Hindlimb muscle (tissue), 1 donor: ENCODE results near the gene PAX7. TPM values are rescaled to one million over a fixed set of nuclear protein-coding genes. Genes with fewer than 3 reads are reported as not detected.

ENCODE experiments used
- DNase-seq: peaks from one replicate; pipeline ENCODE4 v3.0.0-alpha.2; 2013
- polyA plus RNA-seq: library from polyadenylated mRNA; unstranded; fragments of 120-200 nt; gene quantifications from one replicate; pipeline ENCODE4 v1.2.1, GENCODE V29; 2013; ENCODE audit not compliant: insufficient read length

PAX7 gene
- polyA plus RNA-seq, 1 donor = 52.1 TPM

DNA sequence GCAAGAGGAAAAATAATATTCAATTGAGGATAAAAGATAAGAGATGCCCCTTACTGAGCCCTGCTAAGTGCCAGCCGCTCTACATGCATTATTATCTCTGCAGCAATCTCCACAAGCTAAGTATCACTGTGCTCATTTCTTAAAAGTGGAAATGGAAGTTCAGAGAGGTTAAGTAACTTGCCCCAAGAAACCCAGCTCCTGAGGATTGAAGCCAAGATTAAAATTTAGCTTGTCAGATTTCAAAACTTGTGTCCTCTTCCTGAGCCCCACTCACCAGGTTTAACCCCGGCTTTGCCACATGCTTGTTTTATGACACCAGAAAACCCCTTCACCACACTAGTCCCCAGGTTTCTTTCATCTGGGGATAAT lies 11.2 kb upstream of the PAX7 start:
- DNase-seq = no peak

DNA sequence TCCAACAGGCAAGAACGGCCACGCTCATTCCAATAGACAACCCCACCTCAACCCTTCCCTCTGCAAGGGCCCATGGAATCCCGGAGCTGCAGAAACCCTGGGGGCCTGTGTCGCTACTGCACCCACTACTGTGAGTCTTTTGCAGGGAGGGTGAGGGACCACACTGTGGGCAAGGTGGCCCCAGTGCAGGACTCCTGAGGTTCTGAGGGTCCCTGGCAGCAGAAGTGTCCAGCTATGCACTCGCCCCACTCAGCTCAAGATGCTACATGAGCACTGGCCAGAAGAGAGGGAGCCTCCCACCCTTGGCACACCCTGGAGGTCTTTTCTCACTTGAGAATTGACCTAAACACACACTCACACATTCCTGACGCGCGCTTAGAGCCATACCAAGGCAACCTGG lies 2.1 kb upstream of the PAX7 start:
- no peak for DNase-seq

DNA sequence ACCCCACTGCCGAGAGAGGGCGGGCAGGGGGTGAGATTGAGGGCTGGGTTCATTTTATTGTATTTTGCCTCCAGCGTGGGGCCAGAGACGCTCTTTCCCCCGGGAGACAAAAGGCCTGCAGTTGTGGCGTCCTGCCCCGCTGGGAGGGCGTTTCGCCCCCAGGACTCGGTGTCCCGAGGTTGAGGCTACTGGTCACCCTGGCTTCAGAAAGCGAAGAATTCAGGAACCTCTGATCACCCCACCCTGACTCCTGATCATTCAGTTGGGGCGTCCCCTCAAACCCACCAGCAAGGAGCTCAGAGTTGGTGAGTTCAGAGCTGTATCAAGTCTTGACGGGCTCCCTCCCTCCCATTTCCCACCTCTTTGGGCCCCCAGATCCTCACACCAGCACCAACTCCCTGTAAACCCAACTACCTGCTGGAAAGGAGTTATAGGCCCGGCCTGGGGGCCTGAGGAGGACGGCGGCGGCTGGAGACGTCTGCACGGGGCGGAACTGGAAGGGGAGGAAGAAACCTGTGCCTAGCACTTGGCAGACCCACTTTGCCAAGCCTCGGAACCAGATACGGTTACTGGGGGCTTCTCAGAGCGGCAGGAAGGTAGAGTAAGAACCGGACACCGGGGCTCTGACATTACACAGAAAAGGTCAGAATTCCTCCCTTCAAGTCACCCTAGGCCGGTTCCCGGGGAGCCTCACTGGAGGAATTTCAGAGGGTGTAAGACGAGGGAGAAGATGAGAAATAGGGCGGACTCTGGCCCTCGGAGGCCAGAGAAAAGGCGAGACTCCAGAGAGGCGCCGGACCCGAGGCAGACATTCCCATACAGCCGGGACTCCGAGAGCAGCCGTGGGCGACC lies 761 bp upstream of the PAX7 start:
- DNase-seq = no peak

DNA sequence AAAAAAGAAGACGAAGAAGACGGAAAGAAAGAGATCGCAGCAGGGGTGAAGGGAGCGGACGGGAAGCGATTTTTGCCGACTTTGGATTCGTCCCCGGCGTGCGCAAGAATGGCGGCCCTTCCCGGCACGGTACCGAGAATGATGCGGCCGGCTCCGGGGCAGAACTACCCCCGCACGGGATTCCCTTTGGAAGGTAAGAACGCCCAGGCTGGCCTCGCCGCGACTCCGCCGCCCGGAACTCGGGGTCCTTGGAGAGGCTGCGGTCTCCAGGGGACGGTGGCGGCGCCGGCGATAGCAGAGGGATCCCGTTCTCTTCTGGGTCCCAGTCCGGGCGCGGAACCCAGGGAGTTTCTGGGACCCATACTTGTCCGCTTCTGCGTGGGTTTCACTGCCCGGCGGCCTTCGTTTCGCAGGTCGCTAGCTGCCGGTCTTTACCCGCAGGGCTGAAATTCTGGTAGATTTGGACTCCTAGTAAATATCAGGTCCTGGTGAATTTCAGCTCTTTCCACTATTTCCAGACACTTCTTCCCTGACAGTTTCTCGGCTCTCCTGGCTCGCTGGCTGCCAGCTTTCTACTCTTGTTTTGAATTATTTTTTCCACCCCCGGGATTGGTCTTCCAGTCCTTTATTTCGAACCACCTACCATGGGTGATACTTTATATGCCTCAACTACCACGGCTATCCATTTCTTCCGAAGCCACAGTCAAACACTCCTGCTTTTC lies 1.0 kb downstream of the PAX7 start:
- DNase-seq = no peak

DNA sequence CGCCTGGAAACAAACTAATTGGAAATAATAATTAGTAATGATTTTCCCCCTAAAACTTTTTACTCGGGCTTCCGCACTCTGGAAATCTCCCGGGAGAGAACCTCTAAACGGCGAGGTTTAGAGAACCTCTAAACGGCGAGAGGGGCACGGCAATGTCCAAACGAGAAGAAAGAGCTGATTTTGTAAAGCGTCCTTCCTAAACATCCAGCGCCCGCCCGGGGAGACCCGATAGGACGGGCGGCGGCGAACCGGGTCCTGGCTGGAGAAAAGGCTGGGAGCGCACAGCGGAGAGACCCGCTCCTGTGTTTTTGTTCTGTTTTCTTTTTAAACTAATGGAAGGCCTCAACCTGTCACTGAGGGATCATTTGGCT lies 1.6 kb downstream of the PAX7 start:
- DNase-seq = no peak

DNA sequence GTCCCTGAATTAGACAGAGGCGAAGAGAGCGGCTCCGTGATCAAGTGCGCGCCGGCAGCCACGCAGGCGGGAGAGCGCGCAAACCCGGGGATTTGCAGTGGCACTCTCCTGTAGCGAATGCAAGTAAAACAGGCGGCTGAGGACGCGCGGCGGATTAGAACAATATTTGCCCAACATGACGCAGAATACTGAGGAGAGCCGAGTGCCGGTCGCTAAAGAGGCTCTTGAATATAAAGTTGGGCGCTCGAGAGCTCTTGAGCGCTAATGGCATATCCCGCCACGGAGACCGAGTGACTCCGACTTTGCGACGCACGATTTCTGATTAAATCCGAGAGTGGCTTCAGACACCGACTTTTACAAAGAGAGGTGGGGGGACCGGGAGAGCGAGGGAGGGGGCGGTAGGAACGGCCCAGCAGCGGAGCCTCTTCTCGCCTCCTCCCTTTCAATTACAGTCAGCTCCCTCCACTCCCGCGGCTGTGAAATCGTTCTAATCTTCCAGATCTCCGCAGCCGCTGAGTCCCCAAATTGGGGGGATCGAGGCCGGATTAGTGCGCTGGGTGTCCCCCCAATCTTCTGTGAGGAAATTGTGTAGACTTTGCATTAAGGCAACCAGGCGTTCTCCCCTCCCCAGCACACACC lies 2.3 kb downstream of the PAX7 start:
- no peak for DNase-seq

DNA sequence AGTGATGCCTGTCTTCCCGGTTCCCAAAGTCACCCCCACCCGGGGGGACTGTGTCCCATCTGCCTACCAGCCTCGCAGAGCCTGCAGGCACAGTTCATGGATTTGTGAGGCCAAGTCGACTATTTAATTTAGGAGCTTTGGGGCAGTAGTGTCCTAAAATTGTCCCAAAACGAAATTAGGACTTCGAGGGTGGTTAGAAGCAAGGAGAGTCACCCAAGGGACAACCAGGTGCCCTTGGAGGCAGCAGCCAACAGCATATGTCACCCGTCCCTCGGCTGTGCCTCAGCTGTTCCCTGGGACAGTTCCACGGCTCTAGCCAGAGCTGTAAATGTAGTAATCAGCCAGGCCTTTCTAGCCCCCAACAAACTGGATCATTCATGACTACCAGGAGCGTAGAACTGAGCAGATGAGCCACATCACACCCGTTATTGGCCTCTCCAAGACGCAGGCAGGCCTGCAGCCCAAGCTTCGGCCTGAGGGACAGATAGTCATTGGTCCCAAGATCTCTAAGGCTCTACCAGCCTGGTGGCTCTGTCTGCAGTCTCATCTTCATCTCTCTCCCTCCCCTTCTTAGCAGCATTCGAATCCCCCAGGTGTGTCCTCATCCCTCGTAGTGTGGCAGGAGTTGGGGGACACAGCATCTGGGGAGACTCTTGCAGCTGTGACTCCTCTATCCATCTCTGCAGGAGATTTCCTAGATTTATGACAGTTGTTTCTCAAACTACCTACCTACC lies 2.9 kb downstream of the PAX7 start:
- no peak for DNase-seq

DNA sequence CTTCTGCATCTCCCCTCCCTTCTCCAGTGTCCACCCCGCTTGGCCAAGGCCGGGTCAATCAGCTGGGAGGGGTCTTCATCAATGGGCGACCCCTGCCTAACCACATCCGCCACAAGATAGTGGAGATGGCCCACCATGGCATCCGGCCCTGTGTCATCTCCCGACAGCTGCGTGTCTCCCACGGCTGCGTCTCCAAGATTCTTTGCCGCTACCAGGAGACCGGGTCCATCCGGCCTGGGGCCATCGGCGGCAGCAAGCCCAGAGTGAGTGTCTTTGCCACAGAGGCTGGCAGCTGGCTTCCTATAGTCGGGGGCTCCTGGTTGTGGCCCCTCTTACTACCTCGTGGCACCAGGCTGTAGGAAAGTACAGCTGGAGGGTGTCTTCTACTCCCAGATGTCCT lies 3.6 kb downstream of the PAX7 start:
- DNase-seq = no peak

DNA sequence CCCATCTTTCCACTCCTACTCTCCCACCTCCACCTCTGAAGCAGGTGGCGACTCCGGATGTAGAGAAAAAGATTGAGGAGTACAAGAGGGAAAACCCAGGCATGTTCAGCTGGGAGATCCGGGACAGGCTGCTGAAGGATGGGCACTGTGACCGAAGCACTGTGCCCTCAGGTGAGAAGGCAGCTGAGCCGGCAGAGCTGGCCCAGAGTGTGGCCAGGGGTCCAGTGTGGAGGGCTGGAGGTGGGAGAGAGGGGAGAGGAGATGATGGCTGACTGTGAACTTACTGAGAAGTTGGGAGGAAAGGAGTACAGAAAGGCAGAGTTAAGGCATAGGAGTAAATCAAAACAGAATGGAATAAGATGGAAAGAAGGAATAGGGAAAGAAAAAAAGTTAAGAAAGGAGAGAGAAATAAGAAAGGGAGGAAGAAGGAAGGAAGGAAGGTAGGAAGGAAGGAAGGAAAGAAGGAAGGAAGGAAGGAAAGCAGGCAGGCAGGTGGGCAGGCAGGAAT lies 4.5 kb downstream of the PAX7 start:
- no peak for DNase-seq

DNA sequence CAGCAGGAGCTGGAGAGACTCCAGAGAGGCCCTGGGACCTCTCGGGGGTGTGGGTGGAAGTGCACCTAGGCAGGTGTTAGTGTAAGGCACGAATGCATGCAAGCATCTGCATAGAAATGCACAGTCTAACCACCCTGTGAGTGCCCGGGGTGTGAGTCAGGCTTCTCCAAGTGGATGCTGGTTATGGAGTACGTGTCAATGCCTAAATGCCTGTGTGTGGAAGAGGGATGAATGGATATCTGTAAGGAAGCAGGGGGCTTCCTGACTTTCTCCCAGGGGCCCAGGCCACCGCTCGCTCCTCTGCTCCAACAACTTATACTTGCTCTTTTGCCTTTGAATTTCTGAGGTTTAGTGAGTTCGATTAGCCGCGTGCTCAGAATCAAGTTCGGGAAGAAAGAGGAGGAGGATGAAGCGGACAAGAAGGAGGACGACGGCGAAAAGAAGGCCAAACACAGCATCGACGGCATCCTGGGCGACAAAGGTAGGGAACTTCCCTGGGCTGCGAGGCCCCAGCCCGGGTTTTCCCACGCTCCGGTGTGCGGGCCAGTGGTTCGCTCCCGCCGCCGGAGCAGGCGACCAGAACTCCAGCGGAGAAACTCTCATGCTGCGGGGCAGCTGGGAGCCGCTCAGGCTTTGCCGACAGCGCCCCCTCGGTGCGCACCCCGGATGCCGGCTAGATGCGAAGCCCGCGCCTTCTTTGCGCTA lies 5.4 kb downstream of the PAX7 start:
- no peak for DNase-seq

DNA sequence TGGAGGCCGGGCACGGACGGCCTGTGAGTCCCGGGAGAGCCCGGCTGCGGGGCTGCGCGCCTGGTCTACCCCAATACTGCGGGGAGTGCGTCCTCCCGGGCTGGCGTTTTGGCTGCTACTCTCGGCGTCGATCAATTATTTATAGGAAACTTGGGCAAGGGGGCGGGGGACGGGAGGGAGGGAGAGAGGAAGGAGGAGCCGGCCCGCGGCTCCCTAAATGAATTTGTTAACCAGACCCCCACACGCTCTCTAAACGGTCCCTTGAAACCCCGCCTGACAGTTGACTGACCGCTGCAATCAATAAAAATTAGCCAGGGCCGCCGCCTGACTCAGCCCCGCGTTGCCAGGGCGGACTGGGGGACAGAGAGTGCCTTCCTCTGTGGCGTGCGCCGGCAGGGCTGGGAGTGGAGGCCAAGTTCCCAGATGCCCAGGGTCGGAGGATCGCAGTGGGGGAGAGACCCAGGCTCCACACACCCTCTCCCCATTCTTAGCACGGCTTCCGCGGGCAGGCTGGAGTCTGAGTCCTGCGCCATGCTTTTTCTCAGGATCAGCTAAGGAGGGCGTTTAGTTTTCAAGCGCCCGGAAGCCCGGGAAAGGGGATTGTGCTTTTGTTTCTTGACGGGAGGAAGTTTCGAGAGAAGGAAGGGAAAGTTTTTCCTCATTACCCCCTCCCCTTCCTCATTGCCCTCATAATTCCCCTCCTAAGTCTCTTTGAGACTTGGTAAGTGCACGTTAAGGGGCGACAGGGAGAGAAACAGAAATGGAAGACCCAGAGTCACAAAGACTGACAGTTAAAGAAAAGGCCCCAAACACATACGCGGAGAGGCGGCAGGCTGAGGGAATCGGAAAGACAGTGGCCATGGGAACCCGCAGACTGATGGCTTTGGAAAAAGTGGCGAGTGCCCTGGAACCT lies 6.2 kb downstream of the PAX7 start:
- DNase-seq = no peak

DNA sequence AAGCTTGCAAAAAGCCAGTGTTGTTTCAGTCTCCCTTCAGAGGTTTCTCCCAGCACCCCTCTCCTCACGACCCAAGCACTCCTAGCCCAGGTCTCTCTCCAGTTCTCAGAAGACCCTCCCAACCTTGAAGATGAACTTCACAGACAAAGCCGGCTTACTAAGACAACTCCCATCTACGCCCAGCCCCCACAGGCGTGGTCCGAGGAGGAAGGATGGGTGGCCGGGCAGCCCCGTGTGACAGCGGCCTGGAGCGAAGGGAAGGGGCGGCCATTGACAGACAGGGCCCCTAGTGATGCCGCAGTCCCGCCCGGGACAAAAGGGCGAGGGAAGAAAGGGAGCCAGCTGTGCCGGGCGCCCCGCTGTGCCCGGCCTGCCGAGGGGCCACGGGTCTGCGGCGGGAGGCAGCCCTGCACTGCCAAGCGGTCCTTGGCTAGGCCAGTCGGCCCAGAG lies 6.9 kb downstream of the PAX7 start:
- DNase-seq = no peak

DNA sequence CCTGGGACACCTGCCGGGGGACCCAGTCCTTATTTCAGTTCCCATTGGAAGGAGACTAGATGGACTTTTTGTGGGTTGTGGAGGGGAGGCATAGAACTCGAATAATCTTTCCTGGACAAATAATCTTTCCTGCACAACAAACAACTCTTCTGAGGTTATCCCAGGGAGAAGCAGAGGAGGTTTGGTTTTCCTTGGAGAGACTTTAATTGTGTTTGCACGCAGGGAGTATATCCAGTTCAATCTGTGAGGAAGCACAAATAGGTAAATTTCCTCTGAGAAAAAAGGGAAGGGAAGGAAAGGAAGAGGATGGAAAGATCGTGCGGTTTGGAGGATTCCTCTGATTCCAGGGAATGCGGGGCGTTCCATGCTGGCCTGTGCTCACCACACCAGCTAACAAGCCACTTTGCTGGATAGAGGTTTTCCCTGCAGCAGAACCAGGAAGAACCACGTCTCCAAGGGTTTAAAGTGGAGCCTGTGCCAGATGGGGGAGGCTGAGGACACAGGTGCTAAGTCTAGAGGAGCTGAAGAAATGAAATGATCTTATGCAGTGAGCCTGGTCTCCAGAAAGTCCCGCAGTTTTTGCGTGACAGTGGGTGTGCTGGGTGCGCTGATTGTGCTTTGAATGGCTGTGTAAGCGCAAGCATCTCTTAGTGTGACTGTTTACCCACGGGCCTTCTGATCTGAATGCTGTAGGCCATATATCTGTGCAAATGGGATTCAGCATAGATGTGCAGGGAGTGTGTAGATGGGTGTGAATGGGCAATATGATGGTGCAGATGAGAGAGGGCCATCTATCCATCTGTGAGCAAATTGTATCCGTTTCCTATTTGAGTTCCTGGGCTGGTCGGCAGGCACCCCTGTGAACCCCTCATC lies 7.6 kb downstream of the PAX7 start:
- no peak for DNase-seq

DNA sequence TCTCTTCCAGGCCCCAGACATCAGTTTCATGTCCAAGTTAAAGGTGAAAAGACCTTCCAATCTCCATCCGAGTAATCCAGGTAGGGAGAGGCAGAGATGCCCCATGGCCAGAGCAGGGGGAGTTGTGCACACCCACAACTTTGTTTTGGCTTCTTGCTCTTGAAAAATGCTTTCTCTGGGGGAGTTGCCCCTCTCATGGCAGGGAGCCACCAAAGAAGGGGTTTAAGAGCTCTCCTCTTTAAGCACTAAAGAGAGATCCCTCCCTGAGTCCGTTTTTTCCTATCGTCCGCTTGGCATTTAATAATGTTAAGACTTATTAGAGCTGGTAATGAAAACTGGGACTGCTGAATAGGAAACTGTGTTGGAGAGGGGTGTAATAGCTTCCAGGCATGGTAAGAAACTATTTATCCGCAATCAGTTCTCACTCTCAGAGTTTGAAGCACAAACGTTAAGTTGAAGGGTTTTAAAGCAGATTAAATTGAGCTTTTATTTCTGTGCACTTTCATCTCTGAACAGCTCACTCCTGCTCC lies 8.3 kb downstream of the PAX7 start:
- DNase-seq = no peak

DNA sequence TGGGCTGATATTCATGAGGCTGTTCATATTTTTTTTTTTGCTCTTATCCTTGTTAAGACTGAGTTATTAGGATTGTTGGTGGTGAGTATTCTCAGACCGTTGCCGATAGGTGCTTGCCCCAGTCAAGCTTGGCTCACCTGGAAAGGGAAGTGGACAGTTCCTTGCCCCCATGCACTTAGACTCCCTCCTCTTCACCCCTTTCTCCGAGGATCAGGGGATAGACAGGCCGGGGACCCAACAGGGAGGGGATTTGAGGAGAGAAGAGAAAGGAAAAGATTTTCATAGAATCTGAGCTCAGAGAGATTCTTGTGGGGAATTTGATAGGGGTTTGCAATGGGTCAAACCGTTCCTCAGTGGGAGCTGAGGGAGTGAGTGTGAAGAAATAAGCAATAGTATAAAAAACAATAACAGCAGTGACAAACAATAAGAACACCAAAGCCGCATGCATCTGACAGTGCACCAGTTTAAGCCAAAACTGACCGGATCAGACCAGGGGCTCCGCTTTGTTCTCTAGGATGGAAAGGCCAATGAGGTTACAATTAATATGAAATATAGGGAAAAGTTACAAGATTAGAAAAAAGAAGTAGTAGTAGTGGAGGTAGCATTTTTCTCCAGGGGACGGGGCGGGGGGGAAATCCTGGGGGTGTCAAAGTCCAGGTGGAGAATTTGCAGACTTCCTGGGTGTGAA lies 8.9 kb downstream of the PAX7 start:
- DNase-seq = no peak

DNA sequence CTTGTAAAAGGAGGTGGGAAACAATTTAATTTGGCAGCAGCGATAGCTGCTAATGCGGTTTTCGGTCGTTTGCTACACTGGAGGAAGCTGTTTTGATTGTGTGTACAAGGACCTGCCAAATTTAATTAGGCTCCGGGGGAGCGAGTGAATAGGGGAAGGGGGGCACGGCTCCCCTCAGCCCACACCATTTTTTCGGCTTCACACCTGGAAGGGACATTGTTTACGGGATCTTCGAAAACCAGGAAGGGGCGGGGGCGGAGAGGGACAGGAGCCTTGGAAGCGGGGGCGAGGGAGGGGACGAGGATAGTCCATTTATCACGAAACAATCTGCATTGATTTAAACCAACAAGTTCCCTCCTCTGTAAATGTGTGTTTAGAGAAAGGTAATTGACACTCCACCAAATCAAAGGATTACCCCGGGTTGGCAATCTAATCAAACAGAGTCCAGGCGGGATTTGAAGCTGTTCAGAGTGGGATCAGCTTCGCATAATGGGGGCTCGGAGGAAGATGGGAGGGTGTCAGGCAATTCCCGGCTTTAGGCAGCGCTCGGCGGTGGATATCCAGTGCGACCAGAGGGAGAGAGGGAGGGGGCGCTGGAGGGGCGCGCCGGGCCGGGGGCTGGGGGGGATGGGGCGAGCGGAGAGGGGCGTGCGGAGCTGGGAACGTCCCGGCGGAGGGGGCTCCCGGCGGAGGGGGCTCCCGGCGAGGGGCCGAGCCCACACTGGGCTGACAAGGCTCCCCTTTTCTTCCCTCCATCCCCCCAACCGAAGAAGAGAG lies 9.8 kb downstream of the PAX7 start:
- DNase-seq = no peak

DNA sequence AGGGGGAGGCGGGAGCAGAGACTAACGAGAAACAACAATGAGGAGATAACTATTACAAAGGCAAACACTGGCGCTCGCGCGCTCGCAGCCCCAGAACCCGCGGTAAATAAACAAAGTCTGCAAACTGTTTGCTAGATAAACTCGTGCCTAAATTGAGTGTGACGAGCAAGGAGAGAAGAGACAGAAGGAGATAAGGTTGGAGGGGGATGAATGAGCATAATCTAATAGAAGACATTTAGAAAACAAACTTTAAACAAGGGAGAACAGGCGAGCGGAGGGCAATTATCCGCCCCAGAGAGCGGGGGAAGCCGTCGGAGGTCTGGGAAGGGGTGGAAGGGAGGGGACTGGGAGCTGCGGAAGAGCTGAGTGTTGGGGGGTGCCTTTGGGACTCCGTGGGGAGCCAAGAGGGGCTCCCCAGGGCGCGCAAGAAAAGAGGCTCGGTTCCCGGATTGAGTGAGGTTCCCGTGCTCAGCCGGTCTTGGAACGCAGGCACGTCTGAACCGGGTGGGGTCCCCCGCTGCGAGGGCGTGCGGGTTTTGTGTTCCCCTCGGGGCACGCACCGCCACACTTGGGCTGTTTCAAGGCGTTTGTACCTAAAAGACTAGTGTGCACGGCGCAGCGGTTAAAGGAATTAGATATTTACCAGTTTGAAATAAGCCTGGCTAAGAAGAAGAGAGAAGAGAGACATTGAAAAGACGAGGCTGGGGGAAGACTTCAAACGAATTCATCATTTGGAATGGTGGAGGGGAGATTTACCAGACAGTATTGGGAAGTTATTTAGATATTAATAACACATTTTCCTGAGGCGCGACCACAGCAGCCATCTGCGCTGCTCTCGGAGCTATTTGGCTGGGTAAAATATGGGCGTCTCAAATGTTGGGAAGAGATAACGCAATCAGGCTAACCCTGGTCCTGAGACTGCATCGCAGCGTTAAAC lies 10.6 kb downstream of the PAX7 start:
- no peak for DNase-seq
